Ecto neural progenitor cell (in vitro differentiated cells): ENCODE measurements around the gene FLII.
"Not testable (repeated sequence)": the region's sequence is repeated elsewhere in the genome, so short reads cannot be mapped to it uniquely, and the experiment has no call there.

Experiments
- DNase-seq: peaks from one replicate; pipeline ENCODE4 v3.0.0-alpha.2; 2018; ENCODE audit warnings: low spot score

Gene FLII

DNA sequence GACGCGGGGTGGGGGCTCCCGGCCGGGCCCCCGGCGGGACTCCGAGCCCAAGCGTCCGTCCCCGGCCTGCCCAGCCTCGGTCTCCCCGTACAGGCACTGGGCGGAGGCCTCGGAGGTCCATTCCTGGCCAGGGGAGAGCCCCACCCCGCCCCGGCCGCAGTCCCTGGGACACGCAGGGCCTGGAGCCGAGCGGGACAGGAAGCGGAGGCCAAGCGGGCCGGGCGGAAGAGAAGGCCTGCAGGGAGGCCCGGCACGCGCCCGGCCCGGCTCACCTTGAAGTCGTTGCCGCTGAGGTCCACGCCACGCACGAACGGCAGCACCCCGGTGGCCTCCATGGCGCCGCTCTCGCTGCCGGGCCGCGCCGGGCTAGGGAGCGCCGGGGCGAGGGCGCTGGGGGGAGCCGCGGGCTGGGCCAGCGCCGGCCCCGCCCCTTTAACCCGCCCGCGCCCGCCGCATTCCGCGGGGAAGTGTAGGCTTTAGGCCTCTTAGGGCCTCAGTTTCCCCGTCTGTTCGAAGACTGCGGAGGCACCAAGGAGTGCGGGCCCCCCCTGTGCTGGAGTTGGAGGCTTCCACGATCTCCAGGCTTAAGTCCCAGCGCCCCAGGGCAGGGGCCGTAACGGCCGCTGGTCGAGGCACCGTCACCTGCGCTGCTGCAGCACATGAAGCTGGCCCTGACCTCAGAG lies at the start of gene FLII:
TSS of gene FLII (minus strand) at position 383 of the 683 bp plus-strand sequence. CDS start at position 335, 48 bp downstream.
- peak; percentile 90 for DNase-seq

DNA sequence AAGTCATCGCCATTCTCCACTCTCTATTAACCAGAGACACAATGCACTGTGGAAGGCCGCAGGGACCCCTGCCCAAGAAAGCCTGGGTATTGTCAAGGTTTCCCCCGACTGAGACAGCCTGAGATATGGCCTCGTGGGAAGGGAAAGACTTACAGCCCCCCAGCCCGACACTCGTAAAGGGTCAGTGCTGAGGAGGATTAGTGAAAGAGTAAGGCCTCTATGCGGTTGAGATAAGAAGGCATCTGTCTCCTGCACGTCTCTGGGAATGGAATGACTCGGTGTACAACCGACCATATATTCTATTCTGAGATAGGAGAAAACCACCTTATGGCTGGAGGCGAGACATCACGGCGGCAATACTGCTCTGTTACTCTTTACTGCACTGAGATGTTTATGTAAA lies 44.7 kb upstream of the FLII start:
- DNase-seq, result not testable (repeated sequence)

DNA sequence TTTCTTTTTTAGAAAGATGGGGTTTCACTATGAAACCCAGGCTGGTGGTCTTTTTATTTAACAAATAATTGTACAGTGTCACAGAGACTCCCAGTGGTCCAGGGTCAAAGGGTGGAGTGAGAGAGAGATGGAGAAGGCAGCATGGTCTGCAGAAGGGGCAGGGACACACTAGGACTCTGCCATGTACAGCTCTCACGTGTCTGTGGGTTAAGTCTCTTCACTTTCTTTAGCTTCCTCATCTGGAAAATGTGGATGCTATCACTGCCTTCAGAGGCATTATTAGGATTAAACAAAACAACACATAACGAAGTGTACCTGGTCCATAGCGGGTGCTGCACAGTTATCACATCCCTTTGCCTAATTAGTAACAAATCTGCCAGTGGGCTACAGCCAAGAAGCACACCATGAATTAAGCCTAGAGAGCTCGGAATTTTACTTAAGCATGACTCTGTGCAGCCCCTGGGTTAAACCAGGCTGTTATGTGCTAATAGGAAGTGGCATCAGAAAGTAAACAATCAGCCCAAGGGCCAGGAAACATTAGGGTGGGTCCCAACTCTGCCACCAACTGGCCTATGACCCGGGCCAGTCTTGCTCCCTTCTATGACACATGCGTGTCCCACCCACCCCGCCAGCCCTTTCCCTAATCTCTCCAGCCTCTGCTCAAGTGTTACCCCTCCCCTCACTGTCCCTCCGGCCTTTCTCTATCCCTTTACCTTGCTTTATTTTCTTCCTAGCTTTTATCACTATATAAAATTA lies 42.4 kb upstream of the FLII start:
- no peak for DNase-seq

DNA sequence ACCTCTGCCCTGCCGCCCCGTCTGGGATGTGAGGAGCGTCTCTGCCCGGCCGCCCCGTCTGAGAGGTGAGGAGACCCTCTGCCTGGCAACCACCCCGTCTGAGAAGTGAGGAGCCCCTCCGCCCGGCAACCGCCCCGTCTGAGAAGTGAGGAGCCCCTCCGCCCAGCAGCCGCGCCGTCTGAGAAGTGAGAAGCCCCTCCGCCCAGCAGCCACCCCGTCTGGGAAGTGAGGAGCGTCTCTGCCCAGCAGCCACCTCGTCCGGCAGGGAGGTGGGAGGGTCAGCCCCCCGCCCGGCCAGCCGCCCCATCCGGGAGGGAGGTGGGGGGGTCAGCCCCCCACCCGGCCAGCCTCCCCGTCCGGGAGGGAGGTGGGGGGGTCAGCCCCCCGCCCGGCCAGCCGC lies 39.5 kb upstream of the FLII start:
- DNase-seq, result not testable (repeated sequence)

DNA sequence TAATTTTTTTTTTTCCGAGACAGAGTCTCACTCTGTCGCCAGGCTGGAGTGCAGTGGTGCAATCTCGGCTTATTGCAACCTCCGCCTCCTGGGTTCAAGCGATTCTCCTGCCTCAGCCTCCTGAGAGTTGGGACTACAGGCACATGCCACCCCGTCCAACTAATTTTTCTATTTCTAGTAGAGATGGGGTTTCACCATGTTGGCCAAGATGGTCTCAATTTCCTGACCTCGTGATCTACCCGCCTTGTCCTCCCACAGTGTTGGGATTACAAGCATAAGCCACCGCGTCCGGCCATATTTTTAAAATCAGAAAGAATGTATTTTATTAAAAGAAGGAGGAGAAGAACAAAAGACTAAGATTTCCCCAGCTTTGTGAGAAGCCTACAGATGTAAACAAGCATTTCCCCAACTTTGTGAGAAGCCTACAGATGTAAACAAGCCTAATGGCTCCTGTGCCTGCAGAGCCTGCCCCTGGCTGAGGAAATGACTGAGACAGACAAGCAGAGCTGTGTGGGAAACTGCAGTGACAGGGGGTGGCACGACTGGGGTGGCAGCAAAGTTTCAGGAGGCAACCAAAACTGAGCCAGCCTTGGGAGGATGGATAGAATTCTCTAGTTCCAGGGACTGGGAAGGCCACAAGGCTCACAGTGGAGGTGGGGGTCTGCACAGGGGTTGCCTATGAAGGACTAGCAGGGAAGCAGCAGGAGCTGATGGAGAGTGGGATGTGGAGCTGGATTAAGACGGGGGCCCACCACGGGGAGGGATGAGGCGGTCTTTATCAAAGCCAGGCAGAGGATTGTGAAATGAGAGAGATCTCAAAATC lies 33.4 kb upstream of the FLII start:
- no peak for DNase-seq

DNA sequence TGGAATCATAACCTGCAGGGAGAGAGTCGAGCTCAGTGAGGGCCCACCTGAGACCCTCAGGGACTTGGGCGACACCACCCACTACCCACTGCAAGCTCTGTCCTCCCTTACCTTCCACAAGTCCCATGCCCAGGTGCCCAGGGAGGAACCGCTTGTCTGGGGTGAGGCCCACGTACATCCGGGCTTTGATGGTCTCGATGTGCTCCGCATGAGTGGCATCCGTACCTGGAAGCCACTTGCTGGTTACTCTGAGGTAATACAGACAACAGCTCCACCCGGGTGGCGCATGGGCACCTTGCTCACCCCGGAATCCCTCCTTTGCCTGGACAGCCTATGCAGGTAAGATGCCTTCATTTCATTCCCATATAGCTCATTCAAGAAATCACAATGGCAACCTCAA lies 26.8 kb upstream of the FLII start:
- no peak for DNase-seq

DNA sequence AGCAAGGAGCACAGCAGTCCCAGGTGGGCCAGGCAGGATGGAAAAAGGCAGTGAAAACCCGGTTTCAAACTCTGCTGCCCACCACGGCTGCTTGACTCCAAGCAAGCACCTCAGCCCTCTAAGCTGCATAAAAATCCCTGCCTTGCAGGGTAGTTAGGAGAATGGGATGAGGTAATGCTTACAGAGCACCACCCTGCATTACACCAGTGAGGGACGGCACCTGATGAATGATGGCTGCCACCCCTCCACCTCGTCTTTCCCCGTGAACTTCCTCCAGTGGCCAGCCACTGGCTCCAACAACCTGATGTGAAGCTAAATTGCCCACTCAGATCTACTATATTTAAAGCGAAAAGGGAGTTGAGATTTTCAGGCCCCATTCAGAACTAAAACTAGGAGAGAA lies 23.2 kb upstream of the FLII start:
- DNase-seq, result no peak

DNA sequence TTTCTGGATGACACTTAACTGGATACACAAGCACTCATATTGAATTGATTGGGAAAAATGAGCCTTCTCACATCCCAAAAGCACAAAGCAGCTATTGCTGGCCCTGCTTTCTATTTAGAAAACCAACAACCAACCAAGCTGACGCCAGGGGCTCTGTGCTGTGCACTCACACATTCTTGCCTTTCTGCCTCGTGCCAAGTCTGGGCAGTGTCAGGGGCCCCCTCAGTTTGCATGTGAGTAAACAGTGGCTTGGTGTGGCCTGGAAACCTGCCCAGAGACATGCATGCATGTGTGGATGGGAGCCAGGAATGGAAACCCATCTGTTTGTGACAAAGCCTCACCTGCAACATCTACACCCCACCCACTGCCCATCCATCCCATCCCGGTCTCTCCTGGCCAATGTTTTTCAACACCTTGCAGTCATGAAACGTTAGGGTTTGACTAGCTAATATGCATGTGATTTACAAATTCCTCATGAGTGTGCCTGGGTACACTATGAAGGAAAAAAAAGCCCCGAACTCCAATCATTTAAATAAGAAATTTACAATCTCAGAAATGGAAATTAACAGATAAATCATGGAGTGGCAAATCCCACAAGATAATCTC lies 22.3 kb upstream of the FLII start:
- no peak for DNase-seq

DNA sequence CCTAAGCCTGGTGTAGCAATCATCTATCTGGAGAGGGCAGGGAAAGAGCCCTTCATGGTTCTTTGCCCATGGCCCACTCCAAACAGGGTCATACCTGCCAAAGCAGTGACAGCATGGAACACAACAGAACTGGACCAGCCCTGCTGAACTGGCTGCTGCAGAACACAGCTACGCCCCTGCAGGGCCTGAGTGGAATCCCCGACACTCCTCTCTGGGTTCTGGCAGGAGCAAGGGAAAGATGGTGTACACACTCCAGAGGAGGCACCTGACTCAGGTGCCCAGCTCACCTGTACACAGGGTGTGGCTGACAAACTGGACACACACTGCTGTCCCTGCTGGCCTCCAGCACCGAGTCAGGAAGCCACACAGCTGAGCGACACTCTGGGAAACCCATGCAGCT lies 21.7 kb upstream of the FLII start:
- no peak for DNase-seq

DNA sequence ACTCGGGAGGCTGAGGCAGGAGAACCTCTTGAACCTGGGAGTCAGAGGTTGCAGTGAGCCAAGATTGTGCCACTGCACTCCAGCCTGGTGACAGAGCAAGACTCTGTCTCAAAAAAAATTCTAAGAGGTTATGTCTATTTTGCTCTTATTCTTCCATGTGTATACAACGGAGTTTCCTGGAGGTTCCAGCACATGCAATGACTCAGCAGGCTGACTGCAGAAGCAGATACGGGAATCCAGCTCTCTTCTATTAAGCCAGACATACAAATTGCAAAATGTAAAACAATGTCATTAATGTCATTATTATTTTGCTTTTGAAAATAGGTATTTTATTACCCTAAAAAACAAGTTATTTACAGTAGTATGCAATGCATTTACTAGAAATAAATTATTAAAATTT lies 20.3 kb upstream of the FLII start:
- DNase-seq, result no peak

DNA sequence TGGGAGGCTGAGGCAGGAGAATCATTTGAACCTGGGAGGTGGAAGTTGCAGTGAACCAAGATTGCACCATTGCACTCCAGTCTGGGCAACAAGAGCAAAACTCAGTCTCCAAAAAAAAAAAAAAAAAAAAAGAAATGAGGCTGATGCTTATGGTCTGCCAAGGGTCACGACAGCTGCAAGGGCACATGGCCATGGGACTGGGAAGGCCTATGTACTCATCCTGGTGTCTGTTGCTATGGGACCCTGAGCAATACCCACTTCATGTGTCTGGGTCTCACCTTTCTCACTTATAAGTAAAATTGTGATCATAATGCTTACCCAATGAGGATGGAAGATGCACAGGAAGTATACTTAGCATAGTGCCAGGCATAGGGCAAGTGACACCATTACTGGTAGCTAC lies 18.5 kb upstream of the FLII start:
- DNase-seq, result no peak

DNA sequence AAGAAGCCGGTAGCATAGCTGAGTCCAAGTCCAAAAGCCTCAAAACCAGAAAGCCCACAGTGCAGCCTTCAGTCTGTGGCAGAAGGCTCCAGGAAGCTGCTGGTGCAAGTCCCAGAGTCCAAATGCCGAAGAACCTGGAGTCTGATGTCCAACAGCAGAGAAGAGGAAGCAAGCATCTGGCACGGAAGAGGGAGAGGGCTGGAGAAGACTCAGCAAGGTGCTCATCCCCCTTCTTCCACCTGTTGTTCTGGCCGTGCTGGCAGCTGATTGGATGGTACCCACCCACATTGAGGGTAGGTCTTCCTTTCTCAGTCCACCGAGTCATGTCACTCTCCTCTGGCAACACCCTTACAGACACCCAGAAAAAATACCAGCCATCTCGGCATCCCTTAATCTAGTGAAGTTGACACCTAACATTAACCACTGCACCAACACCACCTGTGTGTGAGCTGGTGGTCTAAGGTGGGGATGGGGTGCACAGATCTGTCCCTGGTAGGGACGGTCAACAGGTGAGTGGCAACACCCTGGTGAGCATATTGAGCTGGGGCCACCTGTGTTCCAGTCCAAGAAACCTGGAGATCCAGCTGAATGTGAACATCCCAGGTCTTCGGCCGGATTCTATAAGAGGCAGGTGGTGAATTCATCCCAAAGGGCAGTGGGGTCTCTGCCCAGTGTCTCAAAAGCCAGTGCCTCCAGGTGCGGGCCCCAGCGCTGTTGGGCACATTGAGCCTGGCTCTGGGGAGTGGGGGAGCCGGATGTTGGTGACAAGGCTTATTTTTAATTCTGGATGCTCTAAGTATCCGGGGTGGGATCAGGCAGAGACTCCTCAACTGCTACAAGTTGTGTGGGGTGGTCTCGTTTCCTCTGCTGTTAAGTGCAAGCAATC lies 11.8 kb upstream of the FLII start:
- DNase-seq, result peak; percentile 48

DNA sequence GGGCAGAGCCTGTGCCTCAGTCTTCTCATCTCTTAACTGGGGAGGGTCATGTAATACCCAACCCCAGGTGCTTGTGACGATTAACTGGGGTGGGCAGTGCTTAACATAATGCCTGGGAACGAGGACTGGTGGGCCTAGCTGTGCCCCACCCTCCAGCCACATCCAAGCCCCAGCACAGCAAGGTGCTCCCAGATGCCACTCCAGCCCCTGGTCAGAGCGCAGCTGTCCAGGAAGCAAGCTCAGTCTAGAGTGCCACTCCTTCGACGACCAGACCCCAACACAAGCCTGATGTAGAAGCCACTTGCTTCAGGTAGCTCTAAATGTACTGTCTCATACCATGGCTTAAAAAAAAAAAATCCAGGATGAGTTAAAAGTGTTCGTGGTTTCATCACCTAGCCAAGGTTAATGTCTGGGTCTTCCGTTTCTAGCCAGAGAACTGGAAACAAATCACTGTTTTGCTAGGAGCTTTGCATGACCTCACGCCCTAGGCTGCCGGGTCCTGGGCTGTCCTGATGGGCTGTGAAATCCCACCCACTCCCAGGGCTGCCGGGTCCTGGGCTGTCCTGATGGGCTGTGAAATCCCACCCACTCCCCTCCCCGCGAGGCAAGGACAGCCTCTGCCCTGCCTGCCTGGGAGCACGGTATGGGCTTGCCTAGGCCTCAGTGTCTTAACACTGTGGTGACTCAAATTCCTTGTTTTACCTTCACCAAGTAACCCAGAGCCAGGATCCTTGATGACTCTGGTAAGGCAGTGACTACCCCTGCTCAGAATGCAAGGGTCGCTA lies 9.6 kb upstream of the FLII start:
- DNase-seq, result peak; percentile 77

DNA sequence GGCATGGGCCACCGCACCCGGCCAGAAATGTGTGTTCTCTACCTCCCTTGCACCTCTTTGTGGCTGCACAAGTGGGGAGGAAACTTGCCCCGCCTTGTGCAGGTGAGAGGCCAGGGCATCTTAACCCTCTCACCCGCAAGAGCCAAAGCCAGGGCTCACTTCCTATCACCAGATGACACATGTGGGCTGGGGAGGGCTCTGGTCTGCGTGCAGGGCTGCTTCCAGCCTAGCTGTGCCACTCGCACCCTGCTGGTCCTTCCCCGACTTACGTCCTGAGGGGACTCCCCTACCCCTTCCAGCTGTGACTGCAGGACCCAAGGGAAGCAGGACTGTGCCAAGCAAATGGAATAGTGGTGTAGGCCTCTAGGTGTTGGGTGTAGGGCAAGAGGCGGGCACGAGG lies 8.8 kb upstream of the FLII start:
- DNase-seq, result no peak

DNA sequence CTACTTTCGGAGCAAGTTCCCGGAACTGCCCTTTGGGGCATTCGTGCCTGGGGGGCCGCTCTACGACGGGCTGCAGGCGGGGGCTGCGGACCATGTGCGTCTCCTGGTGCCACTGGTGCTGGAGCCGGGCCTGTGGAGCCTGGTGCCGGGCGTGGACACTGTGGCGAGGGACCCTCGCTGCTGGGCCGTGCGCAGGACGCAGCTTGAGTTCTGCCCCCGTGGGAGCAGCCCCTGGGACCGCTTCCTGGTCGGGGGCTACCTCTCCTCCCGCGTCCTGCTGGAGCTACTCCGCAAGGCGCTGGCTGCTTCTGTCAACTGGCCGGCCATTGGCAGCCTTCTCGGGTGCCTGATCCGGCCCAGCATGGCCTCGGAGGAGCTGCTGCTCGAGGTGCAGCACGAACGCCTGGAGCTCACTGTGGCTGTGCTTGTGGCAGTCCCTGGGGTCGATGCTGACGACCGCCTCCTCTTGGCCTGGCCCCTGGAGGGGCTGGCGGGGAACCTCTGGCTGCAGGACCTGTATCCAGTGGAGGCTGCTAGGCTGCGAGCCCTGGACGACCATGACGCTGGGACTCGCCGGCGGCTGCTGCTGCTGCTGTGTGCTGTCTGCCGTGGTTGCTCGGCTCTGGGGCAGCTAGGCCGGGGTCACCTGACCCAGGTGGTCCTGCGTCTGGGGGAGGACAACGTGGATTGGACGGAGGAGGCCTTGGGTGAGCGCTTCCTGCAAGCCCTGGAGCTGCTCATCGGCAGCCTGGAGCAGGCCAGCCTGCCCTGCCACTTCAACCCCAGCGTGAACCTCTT lies 5.5 kb upstream of the FLII start:
- no peak for DNase-seq

DNA sequence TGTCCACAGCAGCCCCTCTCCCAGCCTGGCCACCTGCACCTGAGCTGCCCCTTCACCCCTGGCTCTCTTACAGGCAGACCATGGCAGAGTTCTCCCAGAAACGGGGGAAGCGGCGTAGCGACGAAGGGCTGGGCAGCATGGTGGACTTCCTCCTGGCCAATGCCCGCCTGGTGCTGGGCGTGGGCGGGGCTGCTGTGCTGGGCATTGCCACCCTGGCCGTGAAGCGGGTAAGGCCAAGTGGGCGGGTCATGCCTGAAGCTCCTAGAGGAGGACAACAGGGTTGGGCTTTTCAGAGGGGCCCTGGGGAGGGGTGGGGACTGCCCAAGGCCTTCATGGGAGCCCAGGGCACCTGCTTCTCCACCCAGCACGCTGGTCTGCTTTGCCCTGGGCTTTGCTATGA lies 4.1 kb upstream of the FLII start:
- no peak for DNase-seq

DNA sequence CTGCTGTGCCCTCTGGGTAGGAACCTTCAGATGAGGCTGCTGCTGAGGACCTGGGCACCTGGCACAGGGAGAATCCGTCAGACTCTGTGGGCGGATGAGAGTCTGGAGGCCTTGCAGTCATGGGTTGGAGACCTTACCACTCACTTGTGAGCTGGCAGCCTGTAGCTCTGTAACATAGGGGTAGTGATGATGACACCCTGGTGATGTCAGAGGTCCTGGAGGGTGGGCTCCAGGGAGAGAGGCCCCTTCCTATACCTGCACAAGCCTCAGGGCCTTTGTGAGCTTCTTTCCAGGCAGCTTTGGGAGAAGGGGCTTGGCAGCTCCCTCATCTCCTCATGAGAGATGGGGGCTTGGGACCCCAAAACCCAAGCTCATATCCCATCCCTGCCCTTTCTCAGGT lies 3.6 kb upstream of the FLII start:
- no peak for DNase-seq

DNA sequence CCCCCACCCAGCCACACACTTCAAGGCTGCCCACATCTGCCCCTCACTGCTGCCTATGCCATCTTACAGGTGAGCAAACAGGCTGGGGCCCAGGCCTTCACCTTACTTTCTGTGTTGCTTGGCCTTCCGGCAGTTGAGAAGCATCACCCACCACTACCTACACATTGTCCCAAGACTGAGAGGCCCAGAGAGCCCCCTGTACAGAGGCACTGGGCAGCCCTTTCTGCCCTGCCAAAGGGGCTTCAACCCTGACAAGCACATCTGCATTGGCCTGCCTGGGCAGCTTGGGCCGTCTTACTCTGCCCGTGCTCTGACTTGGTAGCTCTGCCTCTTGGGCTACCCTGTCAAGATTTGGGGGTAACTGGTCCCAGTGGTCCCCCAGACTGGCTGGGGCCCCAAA lies 3.1 kb upstream of the FLII start:
- DNase-seq, result no peak

DNA sequence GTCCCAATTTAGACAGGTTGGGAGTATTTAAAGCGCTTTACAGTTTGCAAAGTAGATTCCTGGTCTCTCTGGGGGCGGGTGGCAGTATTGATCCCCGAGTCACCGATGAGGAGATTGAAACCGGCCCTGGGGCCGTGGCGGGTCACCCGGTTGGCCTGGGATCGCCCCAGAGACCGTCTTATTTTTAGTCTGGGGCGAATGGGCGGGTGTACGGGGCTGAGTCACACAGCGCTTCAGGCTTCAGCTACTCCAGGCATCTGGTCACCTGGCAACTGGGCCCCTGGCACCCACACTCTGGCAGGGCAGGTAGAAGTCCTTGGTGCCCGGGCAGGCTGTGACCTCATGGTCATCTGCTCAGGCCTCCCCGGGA lies 2.6 kb upstream of the FLII start:
- peak; percentile 68 for DNase-seq
